Measurements from ENCODE around the gene NRIP2.

NRIP2 gene

DNA sequence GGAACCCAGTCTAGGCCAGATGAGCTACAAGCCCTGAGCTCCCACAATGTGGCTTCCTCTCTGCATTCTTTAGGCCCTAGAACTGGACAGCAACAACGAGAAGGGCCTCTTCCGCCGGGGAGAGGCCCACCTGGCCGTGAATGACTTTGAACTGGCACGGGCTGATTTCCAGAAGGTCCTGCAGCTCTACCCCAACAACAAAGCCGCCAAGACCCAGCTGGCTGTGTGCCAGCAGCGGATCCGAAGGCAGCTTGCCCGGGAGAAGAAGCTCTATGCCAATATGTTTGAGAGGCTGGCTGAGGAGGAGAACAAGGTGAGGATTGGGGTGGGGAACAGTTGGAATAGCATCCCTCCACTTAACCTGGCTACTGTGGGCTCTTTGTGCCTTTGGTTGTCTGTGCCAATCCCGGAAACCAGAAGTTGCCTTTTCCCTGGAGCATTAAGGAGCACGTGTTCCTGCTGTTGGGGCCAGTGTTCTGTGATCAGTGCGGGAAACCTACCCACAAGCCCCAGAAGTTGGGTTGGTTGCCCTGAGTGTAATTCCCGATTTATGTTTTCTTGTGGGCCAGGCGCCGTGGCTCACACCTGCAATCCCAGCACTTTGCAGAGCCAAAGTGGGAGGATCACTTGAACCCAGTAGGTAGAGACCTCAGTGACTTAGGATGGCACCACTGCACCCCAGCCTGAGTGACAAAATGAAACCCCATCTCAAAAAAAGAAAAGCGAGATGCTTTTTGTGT, 33.6 kb downstream of the NRIP2 start:
- peaks cover 58 to 80% of the 10 kb centered on the region in 2 experiments for H3K36me3 ChIP-seq (ENCODE audit: control insufficient read depth in 1 of 2, insufficient read depth in 2 of 2, low read length in 2 of 2)
- H3K79me1 ChIP-seq (ENCODE audit: low read length): no peaks in the 10 kb centered on the region
- H2BK12ac ChIP-seq (ENCODE audit: low read length): no peak overlapping the region
- H3K27me3 ChIP-seq (ENCODE audit: insufficient read depth, low read length): no peaks in the 10 kb centered on the region
- peaks cover 2% of the 10 kb centered on the region for H3K9me3 ChIP-seq (ENCODE audit: insufficient read depth, low read depth, low read length)
- H3K9ac ChIP-seq (ENCODE audit: low read length): no peak overlapping the region
- no peak overlapping the region for H3K18ac ChIP-seq (ENCODE audit: low read length)
- no peak overlapping the region for H4K91ac ChIP-seq (ENCODE audit: low read depth, low read length)
- H3K79me2 ChIP-seq (ENCODE audit: control insufficient read depth, insufficient read depth, low read length, poor library complexity): no peaks in the 10 kb centered on the region
- no peak overlapping the region for H3K14ac ChIP-seq (ENCODE audit: low read length)
- no peak overlapping the region for H2AK5ac ChIP-seq (ENCODE audit: low read length)
- H2AFZ ChIP-seq (ENCODE audit: insufficient read depth, low read length, poor library complexity): no peak overlapping the region
- WGBS (ENCODE audit: extremely low coverage, insufficient coverage, insufficient read length): no CpG with 5 or more reads among the region's 16 CpGs
- no peak overlapping the region for H3K4me3 ChIP-seq (ENCODE audit: low read depth, low read length)
- H3K4ac ChIP-seq (ENCODE audit: low read depth, low read length): no peak overlapping the region
- no peak overlapping the region for H3K4me2 ChIP-seq (ENCODE audit: low read length)
- no peak overlapping the region for H2BK5ac ChIP-seq (ENCODE audit: low read depth, low read length, poor library complexity)
- no peak overlapping the region for H2BK120ac ChIP-seq (ENCODE audit: insufficient read depth, low read length, poor library complexity)
- H3K27ac ChIP-seq (ENCODE audit: low read depth, low read length): no peak overlapping the region
- no peaks in the 10 kb centered on the region for H3K4me1 ChIP-seq (ENCODE audit: control insufficient read depth in 1 of 2, insufficient read depth in 2 of 2, low read length in 2 of 2)
- no peak overlapping the region for H3K23ac ChIP-seq (ENCODE audit: low read length)
- H4K12ac ChIP-seq (ENCODE audit: low read depth, low read length): no peak overlapping the region
- H4K8ac ChIP-seq (ENCODE audit: low read depth, low read length): no peak overlapping the region
- no peak for DNase-seq

DNA sequence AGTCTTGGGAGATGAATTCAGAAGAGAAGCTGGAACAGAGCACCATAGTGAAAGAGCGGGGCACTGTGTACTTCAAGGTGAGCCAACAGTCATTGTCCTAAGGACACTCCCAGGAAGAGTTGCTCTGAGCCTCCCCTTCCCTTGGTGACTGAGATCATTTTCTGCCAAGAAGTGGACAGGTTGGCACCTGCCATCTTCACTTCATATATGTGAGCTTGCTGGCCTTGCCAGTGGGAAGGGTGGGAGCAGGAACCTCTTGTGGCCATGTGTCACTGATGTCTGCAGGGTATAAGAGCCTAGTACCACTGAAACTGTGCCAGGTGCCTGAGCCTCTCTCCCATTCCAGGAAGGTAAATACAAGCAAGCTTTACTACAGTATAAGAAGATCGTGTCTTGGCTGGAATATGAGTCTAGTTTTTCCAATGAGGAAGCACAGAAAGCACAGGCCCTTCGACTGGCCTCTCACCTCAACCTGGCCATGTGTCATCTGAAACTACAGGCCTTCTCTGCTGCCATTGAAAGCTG, 34.7 kb downstream of the NRIP2 start:
- no peak overlapping the region for H3K14ac ChIP-seq (ENCODE audit: low read length)
- H3K4me1 ChIP-seq (ENCODE audit: control insufficient read depth in 1 of 2, insufficient read depth in 2 of 2, low read length in 2 of 2): peaks cover 0 to 2% of the 10 kb centered on the region in 2 experiments
- no peak overlapping the region for H2AFZ ChIP-seq (ENCODE audit: insufficient read depth, low read length, poor library complexity)
- no peak overlapping the region for H3K27ac ChIP-seq (ENCODE audit: low read depth, low read length)
- H3K4ac ChIP-seq (ENCODE audit: low read depth, low read length): no peak overlapping the region
- H3K9me3 ChIP-seq (ENCODE audit: insufficient read depth, low read depth, low read length): peaks cover 2% of the 10 kb centered on the region
- no CpG with 5 or more reads among the region's 3 CpGs for WGBS (ENCODE audit: extremely low coverage, insufficient coverage, insufficient read length)
- H3K18ac ChIP-seq (ENCODE audit: low read length): no peak overlapping the region
- peaks cover 6% of the 10 kb centered on the region for H3K79me2 ChIP-seq (ENCODE audit: control insufficient read depth, insufficient read depth, low read length, poor library complexity)
- H3K79me1 ChIP-seq (ENCODE audit: low read length): peaks cover 6% of the 10 kb centered on the region
- peaks cover 58 to 76% of the 10 kb centered on the region in 2 experiments for H3K36me3 ChIP-seq (ENCODE audit: control insufficient read depth in 1 of 2, insufficient read depth in 2 of 2, low read length in 2 of 2)
- no peak overlapping the region for H2AK5ac ChIP-seq (ENCODE audit: low read length)
- no peaks in the 10 kb centered on the region for H3K27me3 ChIP-seq (ENCODE audit: insufficient read depth, low read length)
- H2BK120ac ChIP-seq (ENCODE audit: insufficient read depth, low read length, poor library complexity): no peak overlapping the region
- no peak overlapping the region for H3K9ac ChIP-seq (ENCODE audit: low read length)
- H4K12ac ChIP-seq (ENCODE audit: low read depth, low read length): no peak overlapping the region
- no peak overlapping the region for H2BK5ac ChIP-seq (ENCODE audit: low read depth, low read length, poor library complexity)
- H3K4me3 ChIP-seq (ENCODE audit: low read depth, low read length): no peak overlapping the region
- no peak overlapping the region for H2BK12ac ChIP-seq (ENCODE audit: low read length)
- DNase-seq: no peak
- no peak overlapping the region for H3K4me2 ChIP-seq (ENCODE audit: low read length)
- H3K23ac ChIP-seq (ENCODE audit: low read length): no peak overlapping the region
- no peak overlapping the region for H4K8ac ChIP-seq (ENCODE audit: low read depth, low read length)
- H4K91ac ChIP-seq (ENCODE audit: low read depth, low read length): no peak overlapping the region

DNA sequence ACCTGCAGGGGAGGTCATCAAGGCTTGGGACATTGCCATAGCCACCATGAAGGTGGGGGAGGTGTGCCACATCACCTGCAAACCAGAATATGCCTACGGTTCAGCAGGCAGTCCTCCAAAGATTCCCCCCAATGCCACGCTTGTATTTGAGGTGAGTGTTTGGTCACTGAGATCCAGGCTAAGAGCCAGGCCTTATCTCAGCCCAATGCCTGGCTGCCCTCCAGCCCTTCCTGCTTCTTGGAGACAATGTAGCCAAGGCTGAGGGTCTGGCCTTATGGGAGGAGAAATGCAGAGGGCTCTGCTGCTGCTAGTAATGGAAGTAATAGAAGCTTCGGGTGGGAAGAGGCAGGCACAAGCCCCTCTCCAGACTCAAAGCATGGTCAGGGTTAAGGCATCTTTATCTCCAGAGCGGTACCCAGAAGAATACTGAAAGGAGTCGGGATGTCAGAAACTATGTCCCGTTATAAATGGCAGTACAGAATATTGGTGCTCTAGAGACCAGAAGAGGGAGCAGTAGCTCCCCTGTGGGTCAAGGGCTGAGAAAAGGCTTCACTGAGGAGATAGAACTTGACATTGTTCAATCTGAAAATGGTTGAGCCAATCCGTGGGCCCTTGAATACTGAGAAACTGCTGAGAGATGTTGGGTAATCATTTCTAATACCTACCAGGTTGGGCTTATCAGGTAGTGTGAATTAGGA, 37.0 kb downstream of the NRIP2 start:
- Histone ChIP-seq H3K18ac (ENCODE audit: low read length) (no peak overlapping the region), H3K36me3 (ENCODE audit: control insufficient read depth in 1 of 2, insufficient read depth in 2 of 2, low read length in 2 of 2) (peaks cover 43 to 56% of the 10 kb centered on the region in 2 experiments), H3K79me2 (ENCODE audit: control insufficient read depth, insufficient read depth, low read length, poor library complexity) (peaks cover 8% of the 10 kb centered on the region), H4K91ac (ENCODE audit: low read depth, low read length) (no peak overlapping the region), H3K4me2 (ENCODE audit: low read length) (no peak overlapping the region), H3K27me3 (ENCODE audit: insufficient read depth, low read length) (no peaks in the 10 kb centered on the region), H3K4me3 (ENCODE audit: low read depth, low read length) (no peak overlapping the region), H3K9ac (ENCODE audit: low read length) (no peak overlapping the region), H2AK5ac (ENCODE audit: low read length) (no peak overlapping the region), H3K14ac (ENCODE audit: low read length) (no peak overlapping the region), H3K9me3 (ENCODE audit: insufficient read depth, low read depth, low read length) (peaks cover 2% of the 10 kb centered on the region), H2BK12ac (ENCODE audit: low read length) (no peak overlapping the region), H3K4me1 (ENCODE audit: control insufficient read depth in 1 of 2, insufficient read depth in 2 of 2, low read length in 2 of 2) (peaks cover 2 to 8% of the 10 kb centered on the region in 2 experiments), H3K4ac (ENCODE audit: low read depth, low read length) (no peak overlapping the region), H2BK5ac (ENCODE audit: low read depth, low read length, poor library complexity) (no peak overlapping the region), H4K8ac (ENCODE audit: low read depth, low read length) (no peak overlapping the region), H3K27ac (ENCODE audit: low read depth, low read length) (no peak overlapping the region), H3K79me1 (ENCODE audit: low read length) (peaks cover 12% of the 10 kb centered on the region), H4K12ac (ENCODE audit: low read depth, low read length) (no peak overlapping the region), H3K23ac (ENCODE audit: low read length) (no peak overlapping the region), H2BK120ac (ENCODE audit: insufficient read depth, low read length, poor library complexity) (no peak overlapping the region), H2AFZ (ENCODE audit: insufficient read depth, low read length, poor library complexity) (no peak overlapping the region)
- WGBS (ENCODE audit: extremely low coverage, insufficient coverage, insufficient read length): no CpG with 5 or more reads among the region's 7 CpGs
- no peak for DNase-seq

DNA sequence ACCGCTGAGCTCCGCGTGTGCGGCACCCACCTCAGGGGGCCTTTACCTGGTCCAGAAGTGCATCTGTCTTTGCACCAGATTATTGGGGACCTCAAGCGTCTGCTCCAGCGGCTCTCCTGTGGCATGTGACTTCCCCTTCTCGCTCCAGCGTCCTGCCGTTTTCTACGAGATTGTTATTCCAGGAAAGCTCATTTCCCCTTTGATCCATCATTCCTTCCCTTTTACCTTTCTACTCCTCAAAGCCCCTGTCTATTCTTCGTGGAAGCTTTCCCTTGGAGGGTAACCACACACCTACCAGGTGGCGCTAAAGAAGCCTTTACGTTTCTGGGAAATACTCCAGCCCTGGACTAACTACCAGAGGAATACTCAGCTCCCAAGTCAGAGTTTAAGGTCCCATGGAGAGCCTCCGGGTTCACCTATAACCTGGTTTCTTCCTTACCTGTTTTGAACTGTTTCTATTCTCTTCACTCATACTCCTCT, 38.6 kb downstream of the NRIP2 start:
- Histone ChIP-seq H3K27me3 (ENCODE audit: insufficient read depth, low read length) (no peaks in the 10 kb centered on the region), H3K4me2 (ENCODE audit: low read length) (peak overlapping the region; percentile 94), H2AK5ac (ENCODE audit: low read length) (no peak overlapping the region), H2BK5ac (ENCODE audit: low read depth, low read length, poor library complexity) (no peak overlapping the region), H3K4me1 (ENCODE audit: control insufficient read depth in 1 of 2, insufficient read depth in 2 of 2, low read length in 2 of 2) (peaks cover 2 to 8% of the 10 kb centered on the region in 2 experiments), H4K8ac (ENCODE audit: low read depth, low read length) (peak overlapping the region; percentile 90), H2BK120ac (ENCODE audit: insufficient read depth, low read length, poor library complexity) (no peak overlapping the region), H3K4ac (ENCODE audit: low read depth, low read length) (peak overlapping the region; percentile 66), H4K12ac (ENCODE audit: low read depth, low read length) (no peak overlapping the region), H3K14ac (ENCODE audit: low read length) (peak overlapping the region; percentile 21), H3K4me3 (ENCODE audit: low read depth, low read length) (peak overlapping the region; percentile 93), H3K79me2 (ENCODE audit: control insufficient read depth, insufficient read depth, low read length, poor library complexity) (peaks cover 8% of the 10 kb centered on the region), H3K9ac (ENCODE audit: low read length) (peak overlapping the region; percentile 24), H4K91ac (ENCODE audit: low read depth, low read length) (no peak overlapping the region), H2AFZ (ENCODE audit: insufficient read depth, low read length, poor library complexity) (peak overlapping the region; percentile 8), H3K36me3 (ENCODE audit: control insufficient read depth in 1 of 2, insufficient read depth in 2 of 2, low read length in 2 of 2) (peaks cover 31 to 42% of the 10 kb centered on the region in 2 experiments), H3K23ac (ENCODE audit: low read length) (no peak overlapping the region), H3K27ac (ENCODE audit: low read depth, low read length) (peak overlapping the region; percentile 33), H2BK12ac (ENCODE audit: low read length) (no peak overlapping the region), H3K9me3 (ENCODE audit: insufficient read depth, low read depth, low read length) (peaks cover 2% of the 10 kb centered on the region), H3K18ac (ENCODE audit: low read length) (peak overlapping the region; percentile 63), H3K79me1 (ENCODE audit: low read length) (peaks cover 12% of the 10 kb centered on the region)
- no CpG with 5 or more reads among the region's 14 CpGs for WGBS (ENCODE audit: extremely low coverage, insufficient coverage, insufficient read length)
- peak; percentile 17 to 33 for DNase-seq
